ENCODE measurements around the gene CDON. TPM values are rescaled to one million over a fixed set of nuclear protein-coding genes. Genes with fewer than 3 reads are reported as not detected.
"Not testable (repeated sequence)": the region's sequence is repeated elsewhere in the genome, so short reads cannot be mapped to it uniquely, and the experiment has no call there.

Gene CDON
- total RNA-seq, 2 donors from 2014 or later, result 9.8 to 26.9 TPM

DNA sequence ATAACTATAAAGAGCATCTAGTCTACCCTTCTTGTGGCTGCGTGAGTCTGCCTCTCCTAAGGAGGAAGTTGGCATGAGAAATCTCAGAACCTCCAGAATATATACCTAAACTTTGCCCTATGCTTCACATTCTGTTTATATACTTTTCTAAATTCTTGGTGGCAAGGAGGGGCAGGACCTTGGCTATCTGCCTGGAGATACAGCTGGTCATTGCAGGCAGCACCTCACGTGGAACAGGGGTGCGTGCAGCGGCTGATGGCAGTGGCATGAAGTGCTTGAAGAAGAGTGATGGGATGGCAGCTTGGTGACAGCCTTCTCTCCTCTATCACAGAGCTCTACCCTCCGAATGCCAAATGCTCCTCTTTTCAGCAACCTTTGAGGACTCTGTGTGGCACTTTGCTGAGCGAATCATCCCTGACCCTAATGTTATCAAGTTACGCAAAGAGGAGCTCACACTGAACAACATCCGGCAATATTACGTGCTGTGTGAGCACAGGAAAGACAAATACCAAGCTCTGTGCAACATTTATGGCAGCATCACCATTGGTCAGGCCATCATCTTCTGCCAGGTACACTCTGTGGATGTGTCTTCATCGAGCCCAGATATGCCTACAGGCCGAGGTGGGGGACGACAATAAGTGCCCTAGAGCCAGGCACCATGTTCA is 145.9 kb downstream of the CDON start:
- Histone ChIP-seq H3K4me3 (no peak overlapping the region), H3K9me3 (no peaks in the 10 kb centered on the region), H3K27me3 (replicated peaks; ENCODE audit: insufficient read depth) (no peaks in the 10 kb centered on the region), H3K27ac (no peak overlapping the region), H3K4me1 (replicated peaks) (no peaks in the 10 kb centered on the region), H3K36me3 (no peaks in the 10 kb centered on the region)
- TF ChIP-seq POLR2A (IDR thresholded peaks at IDR 0.05), result no peak
- TF ChIP-seq, protein P1, sequence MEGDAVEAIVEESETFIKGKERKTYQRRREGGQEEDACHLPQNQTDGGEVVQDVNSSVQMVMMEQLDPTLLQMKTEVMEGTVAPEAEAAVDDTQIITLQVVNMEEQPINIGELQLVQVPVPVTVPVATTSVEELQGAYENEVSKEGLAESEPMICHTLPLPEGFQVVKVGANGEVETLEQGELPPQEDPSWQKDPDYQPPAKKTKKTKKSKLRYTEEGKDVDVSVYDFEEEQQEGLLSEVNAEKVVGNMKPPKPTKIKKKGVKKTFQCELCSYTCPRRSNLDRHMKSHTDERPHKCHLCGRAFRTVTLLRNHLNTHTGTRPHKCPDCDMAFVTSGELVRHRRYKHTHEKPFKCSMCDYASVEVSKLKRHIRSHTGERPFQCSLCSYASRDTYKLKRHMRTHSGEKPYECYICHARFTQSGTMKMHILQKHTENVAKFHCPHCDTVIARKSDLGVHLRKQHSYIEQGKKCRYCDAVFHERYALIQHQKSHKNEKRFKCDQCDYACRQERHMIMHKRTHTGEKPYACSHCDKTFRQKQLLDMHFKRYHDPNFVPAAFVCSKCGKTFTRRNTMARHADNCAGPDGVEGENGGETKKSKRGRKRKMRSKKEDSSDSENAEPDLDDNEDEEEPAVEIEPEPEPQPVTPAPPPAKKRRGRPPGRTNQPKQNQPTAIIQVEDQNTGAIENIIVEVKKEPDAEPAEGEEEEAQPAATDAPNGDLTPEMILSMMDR (IDR thresholded peaks at IDR 0.05), result no peak
- no peak for TF ChIP-seq POLR2AphosphoS5 (IDR thresholded peaks at IDR 0.05)
- intact Hi-C loops (cut with DNase I), result no loop called here
- no peak for DNase-seq (ENCODE audit: low spot score)
- 72% methylated on average over 12 of the region's 12 CpGs for WGBS

DNA sequence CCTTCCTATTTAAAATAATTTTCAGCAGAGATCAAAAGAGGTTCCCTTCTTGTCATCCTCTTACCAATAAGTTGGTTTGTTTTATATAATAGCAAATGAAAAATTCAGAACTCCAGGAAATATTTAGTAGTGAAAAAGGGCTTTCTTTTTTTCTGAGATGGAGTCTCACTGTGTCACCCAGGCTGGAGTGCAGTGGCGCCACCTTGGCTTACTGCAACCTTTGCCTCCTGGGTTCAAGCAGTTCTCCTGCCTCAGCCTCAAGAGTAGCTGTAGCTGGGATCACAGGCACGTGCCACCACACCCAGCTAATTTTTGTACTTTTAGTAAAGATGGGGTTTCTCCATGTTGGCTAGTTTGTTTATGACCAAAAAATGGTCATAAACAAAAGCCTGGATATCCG is 148.1 kb downstream of the CDON start:
- H3K9me3 ChIP-seq; H3K27me3 ChIP-seq (replicated peaks; ENCODE audit: insufficient read depth); H3K36me3 ChIP-seq; H3K4me3 ChIP-seq; H3K27ac ChIP-seq; DNase-seq (ENCODE audit: low spot score); H3K4me1 ChIP-seq (replicated peaks); intact Hi-C loops (cut with DNase I): not testable (repeated sequence)
- WGBS, result 87% methylated on average over 3 of the region's 3 CpGs

DNA sequence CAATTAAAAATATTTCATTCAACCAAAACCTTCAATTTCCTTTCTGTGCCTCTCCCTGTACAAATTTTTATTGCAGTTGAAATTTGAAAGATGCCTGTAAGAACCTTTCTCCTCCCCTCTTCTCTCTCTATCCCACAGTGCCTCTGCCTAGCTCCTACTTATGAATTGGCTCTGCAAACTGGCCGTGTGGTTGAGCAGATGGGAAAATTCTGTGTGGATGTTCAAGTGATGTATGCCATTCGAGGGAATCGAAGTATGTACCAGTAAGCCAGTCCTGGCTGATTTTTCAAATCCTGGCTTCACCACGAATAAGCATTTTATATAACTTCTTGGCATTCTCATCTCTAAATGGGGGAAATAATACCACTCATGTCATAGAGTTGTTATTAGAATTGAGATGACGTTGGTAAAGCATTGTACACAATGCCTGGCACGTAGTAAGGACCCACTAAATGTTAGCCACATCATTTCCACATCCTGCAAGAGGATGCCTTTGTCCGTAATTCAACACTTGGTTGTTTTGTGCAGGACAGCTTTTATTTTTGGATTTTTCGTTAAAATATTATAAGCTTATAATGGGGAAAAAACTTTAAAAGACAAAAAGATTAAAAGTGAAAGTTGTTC is 152.3 kb downstream of the CDON start:
- Histone ChIP-seq H3K4me3 (no peak overlapping the region), H3K27me3 (replicated peaks; ENCODE audit: insufficient read depth) (no peaks in the 10 kb centered on the region), H3K36me3 (no peaks in the 10 kb centered on the region), H3K27ac (no peak overlapping the region), H3K4me1 (replicated peaks) (no peaks in the 10 kb centered on the region), H3K9me3 (no peaks in the 10 kb centered on the region)
- DNase-seq (ENCODE audit: low spot score), result no peak
- no peak for TF ChIP-seq POLR2A (IDR thresholded peaks at IDR 0.05)
- intact Hi-C loops (cut with DNase I), result no loop called here
- WGBS, result 82% methylated on average over 8 of the region's 8 CpGs

Other genes starting within 250 kb of the CDON start
- gene PATE4, start 229.6 kb downstream of the CDON start, total RNA-seq, result 1 to 10 TPM in 1 of 2 donors, not detected in 1; 3.1 TPM
- gene HYLS1, start 175.2 kb downstream of the CDON start, total RNA-seq, result 1 to 10 TPM; 4.4 to 6.5 TPM
- 10 to 100 TPM in 1 of 2 donors, 1 to 10 TPM in 1; 8.3 to 11.8 TPM for gene PUS3, start 159.7 kb downstream of the CDON start, total RNA-seq
- 1 to 10 TPM in 1 of 2 donors, not detected in 1; 9.5 TPM for gene DDX25, start 158.4 kb downstream of the CDON start, total RNA-seq
- gene VSIG10L2, start 116.8 kb downstream of the CDON start, total RNA-seq, result 1 to 10 TPM in 1 of 2 donors, under 1 TPM in 1; 0.14 to 1.3 TPM
- gene RPUSD4, start 148.8 kb upstream of the CDON start, total RNA-seq, result 10 to 100 TPM; 13.0 to 29.7 TPM
- gene FAM118B, start 148.9 kb upstream of the CDON start, total RNA-seq, result 10 to 100 TPM; 18.9 to 21.7 TPM
- 100 to 1,000 TPM; 141 to 154 TPM for gene SRPRA, start 206.0 kb upstream of the CDON start, total RNA-seq
- gene FOXRED1, start 206.3 kb upstream of the CDON start, total RNA-seq, result 10 to 100 TPM; 23.9 to 44.0 TPM
- 10 to 100 TPM; 15.2 to 19.9 TPM for gene TIRAP, start 220.2 kb upstream of the CDON start, total RNA-seq
- gene DCPS, start 241.2 kb upstream of the CDON start, total RNA-seq, result 10 to 100 TPM; 12.6 to 17.5 TPM